GM12801 (cell line): Measurements from ENCODE around the gene LRRC53.

Experiments used
- CTCF ChIP-seq: IDR thresholded peaks from one replicate; pipeline ENCODE4 v1.5.1; 2011; ENCODE audit warnings: control low read depth; ENCODE audit not compliant: insufficient read length; ENCODE audit errors: extremely low read depth

The LRRC53 gene

GRCh38 chr1:74512170-74512915, at the start of gene LRRC53:
Gene LRRC53 (minus strand): TSS chr1:74512611. CDS start chr1:74483349, 29,262 bp downstream.
- TF ChIP-seq CTCF: no peak

- no peak for TF ChIP-seq CTCF
These were observed 37.5 kb upstream of the LRRC53 start for GRCh38 chr1:74549932-74550331.

GRCh38 chr1:74548961-74549750, 36.7 kb upstream of the LRRC53 start:
- TF ChIP-seq CTCF: no peak

GRCh38 chr1:74545821-74546220, 33.4 kb upstream of the LRRC53 start:
- no peak for TF ChIP-seq CTCF

GRCh38 chr1:74534241-74534640, 21.8 kb upstream of the LRRC53 start:
- TF ChIP-seq CTCF: no peak

- TF ChIP-seq CTCF: no peak
These were observed 19.4 kb upstream of the LRRC53 start for GRCh38 chr1:74531796-74532195.

GRCh38 chr1:74530892-74531291, 18.5 kb upstream of the LRRC53 start:
- no peak for TF ChIP-seq CTCF
